ENCODE data around the gene DCAF15. TPM values are rescaled to one million over a fixed set of nuclear protein-coding genes. Genes with fewer than 3 reads are reported as not detected.

Gene DCAF15
- polyA plus RNA-seq, 1 of the 3 experiments (the other 2 are of a cell fraction): 55.6 TPM

GRCh38 chr19:13918726-13919411 lies 33.4 kb upstream of the DCAF15 start:
- Histone ChIP-seq H3K27ac (ENCODE audit: low read depth in 2 of 2, low read length in 1 of 2) (no peak overlapping the region), H3F3A (replicated peaks; ENCODE audit: insufficient read depth) (no peaks in the 10 kb centered on the region), H4K20me1 (ENCODE audit: insufficient read depth) (no peaks in the 10 kb centered on the region), H3K27me3 (ENCODE audit: insufficient read depth) (no peaks in the 10 kb centered on the region), H3K4me1 (ENCODE audit: control insufficient read depth in 1 of 2, insufficient read depth in 2 of 2, low read depth in 1 of 2, low read length in 1 of 2) (no peaks in the 10 kb centered on the region), H3K79me2 (ENCODE audit: insufficient read depth) (no peaks in the 10 kb centered on the region), H3K36me3 (replicated peaks in 1 of 2; ENCODE audit: control insufficient read depth in 1 of 2, insufficient read depth in 2 of 2, low read length in 1 of 2) (peaks cover 13 to 21% of the 10 kb centered on the region in 2 experiments), H3K9me2 (no peaks in the 10 kb centered on the region), H3K9ac (no peak overlapping the region), H3K9me3 (no peaks in the 10 kb centered on the region), H3K4me3 (ENCODE audit: low read depth in 2 of 2, low read length in 1 of 2) (no peak overlapping the region), H3K4me2 (no peak overlapping the region), H2AFZ (ENCODE audit: low read depth) (no peak overlapping the region)
- peak; percentile 40 for DNase-seq
- TF ChIP-seq ZBTB33 (IDR thresholded peaks at IDR 0.05; ENCODE audit: borderline replicate concordance, low read depth): no peak
- TF ChIP-seq JUND (IDR thresholded peaks at IDR 0.05): no peak
- no peak for TF ChIP-seq RXRA (IDR thresholded peaks at IDR 0.05; ENCODE audit: borderline replicate concordance, low read depth)
- no peak for TF ChIP-seq TEAD4 (IDR thresholded peaks at IDR 0.05; ENCODE audit: borderline replicate concordance, insufficient read depth)
- TF ChIP-seq MXI1 (IDR thresholded peaks at IDR 0.05; ENCODE audit: low read depth, low read length): no peak
- no peak for TF ChIP-seq SIN3A (IDR thresholded peaks at IDR 0.05; ENCODE audit: borderline replicate concordance, low read depth, low read length)
- TF ChIP-seq FOXJ3 (CRISPR knock-in tag; IDR thresholded peaks at IDR 0.05): no peak
- no peak for TF ChIP-seq FOSL2 (IDR thresholded peaks at IDR 0.05; ENCODE audit: borderline replicate concordance, low read depth)
- no peak for TF ChIP-seq POLR2AphosphoS5 (IDR thresholded peaks at IDR 0.05; ENCODE audit: low read depth, low read length)
- TF ChIP-seq FOXM1 (IDR thresholded peaks at IDR 0.05; ENCODE audit: low read depth): no peak
- TF ChIP-seq GABPA (IDR thresholded peaks at IDR 0.05; ENCODE audit: low read depth): no peak
- no peak for TF ChIP-seq YY1 (IDR thresholded peaks at IDR 0.05; ENCODE audit: low read depth)
- no peak for TF ChIP-seq GATA2 (CRISPR knock-in tag; IDR thresholded peaks at IDR 0.05)
- TF ChIP-seq NRF1 (IDR thresholded peaks at IDR 0.05; ENCODE audit: low read depth, low read length): no peak
- 83% methylated on average over 6 of the region's 34 CpGs for WGBS (ENCODE audit: low lambda C conversion rate)
- CTCF ChIA-PET: interaction anchor here (0.8 to 1.3 kb wide), 3 partner anchors 15 to 152 kb away, joined by 3 to 4 read pairs (median 3); partner anchors contain the start of gene IL27RA
- POLR2A ChIA-PET: no interaction called here

- H3K79me2 ChIP-seq (ENCODE audit: insufficient read depth): no peaks in the 10 kb centered on the region
- CTCF ChIA-PET: interaction anchor here (1.0 to 1.3 kb wide), 3 partner anchors 40 to 152 kb away, joined by 3 to 5 read pairs (median 5); partner anchors contain the start of gene MISP3
- no peak overlapping the region for H3K9ac ChIP-seq
- H3K27ac ChIP-seq (ENCODE audit: low read depth in 2 of 2, low read length in 1 of 2): no peak overlapping the region
- H3K9me3 ChIP-seq: no peaks in the 10 kb centered on the region
- H3F3A ChIP-seq (replicated peaks; ENCODE audit: insufficient read depth): no peaks in the 10 kb centered on the region
- peak; percentile 15 for DNase-seq
- 98% methylated on average over 9 of the region's 11 CpGs for WGBS (ENCODE audit: low lambda C conversion rate)
- no peak overlapping the region for H3K4me3 ChIP-seq (ENCODE audit: low read depth in 2 of 2, low read length in 1 of 2)
- no peak overlapping the region for H2AFZ ChIP-seq (ENCODE audit: low read depth)
- H3K9me2 ChIP-seq: no peaks in the 10 kb centered on the region
- no peaks in the 10 kb centered on the region for H4K20me1 ChIP-seq (ENCODE audit: insufficient read depth)
- peaks cover 13 to 16% of the 10 kb centered on the region in 2 experiments for H3K36me3 ChIP-seq (replicated peaks in 1 of 2; ENCODE audit: control insufficient read depth in 1 of 2, insufficient read depth in 2 of 2, low read length in 1 of 2)
- no peak overlapping the region for H3K4me2 ChIP-seq
- no peak for TF ChIP-seq CHD2 (IDR thresholded peaks at IDR 0.05; ENCODE audit: low read length, partially characterized antibody)
- no peak for TF ChIP-seq RAD21 (IDR thresholded peaks at IDR 0.05; ENCODE audit: low read length)
- TF ChIP-seq SIN3A (IDR thresholded peaks at IDR 0.05; ENCODE audit: borderline replicate concordance, low read depth, low read length): no peak
- TF ChIP-seq FOXJ3 (CRISPR knock-in tag; IDR thresholded peaks at IDR 0.05): no peak
- no peak for TF ChIP-seq GATA2 (CRISPR knock-in tag; IDR thresholded peaks at IDR 0.05)
- no peak for TF ChIP-seq CTCF (IDR thresholded peaks at IDR 0.05)
- no peak for TF ChIP-seq FOXM1 (IDR thresholded peaks at IDR 0.05; ENCODE audit: low read depth)
- TF ChIP-seq TAF1 (IDR thresholded peaks at IDR 0.05; ENCODE audit: borderline replicate concordance, low read depth, low read length): no peak
- no peaks in the 10 kb centered on the region for H3K27me3 ChIP-seq (ENCODE audit: insufficient read depth)
- H3K4me1 ChIP-seq (ENCODE audit: control insufficient read depth in 1 of 2, insufficient read depth in 2 of 2, low read depth in 1 of 2, low read length in 1 of 2): no peaks in the 10 kb centered on the region
- POLR2A ChIA-PET: no interaction called here
Measured at GRCh38 chr19:13920524-13920923, 31.8 kb upstream of the DCAF15 start.

Measured in SK-N-SH (cell line).